ENCODE measurements around the gene IL2.

DNA sequence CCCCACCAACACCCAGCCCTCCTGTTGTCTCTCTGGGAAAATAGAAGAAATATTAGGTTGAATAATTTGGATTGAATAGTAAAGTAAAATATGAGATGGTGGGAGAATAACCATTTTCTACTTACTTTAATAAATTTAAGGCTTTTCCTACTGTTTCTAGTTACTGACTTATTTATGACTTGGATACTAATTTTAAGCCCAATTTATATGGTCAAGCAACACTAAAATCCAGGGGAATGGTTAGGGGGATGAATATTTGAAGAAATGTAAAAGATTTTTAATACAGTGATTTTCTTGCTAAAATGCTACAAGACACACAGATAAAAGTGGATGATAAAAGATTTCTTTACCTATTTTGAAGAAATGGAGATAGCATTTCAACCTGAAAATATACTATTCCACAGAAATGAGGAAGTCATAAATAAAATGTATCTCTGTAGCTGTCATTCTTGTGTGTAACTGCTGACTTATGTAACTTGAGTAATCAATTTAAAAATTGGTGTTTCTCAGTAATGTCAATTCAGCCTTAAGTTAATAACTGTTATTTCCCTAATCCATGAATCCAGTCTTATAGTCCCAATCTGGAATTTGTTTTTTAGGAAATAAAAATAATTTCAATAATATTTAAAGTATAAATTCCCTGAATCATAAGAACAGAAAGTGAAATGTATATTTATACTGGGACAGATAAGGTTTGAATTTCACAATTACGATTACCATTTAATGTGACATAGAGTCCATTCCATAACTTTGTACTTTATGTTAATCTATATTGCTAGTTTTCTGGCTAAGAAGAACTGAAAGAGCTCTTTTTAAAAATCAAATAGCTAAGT lies 24.3 kb upstream of the IL2 start:
- TF ChIP-seq CTCF (conservative IDR thresholded peaks at IDR 0.05; ENCODE audit: low read depth, low read length) (no peak), EZH2 (IDR thresholded peaks at IDR 0.05; ENCODE audit: low read length, unreplicated experiment) (no peak), EZH2phosphoT487 (IDR thresholded peaks at IDR 0.05; ENCODE audit: borderline replicate concordance, low read length) (no peak)

Measured in PC-3 (cell line).